Endodermal cell (in vitro differentiated cells): ENCODE data around the gene ARFRP1. TPM values are rescaled to one million over a fixed set of nuclear protein-coding genes. Genes with fewer than 3 reads are reported as not detected.

Experiments
- DNase-seq: peaks from one replicate; pipeline ENCODE4 v3.0.0-alpha.2; 2017
- H3K27ac ChIP-seq: 2 replicates; pipeline ENCODE4 v1.5.1; 2013; ENCODE audit warnings: mild to moderate bottlenecking, low read depth, low read length, moderate library complexity
- H3K27me3 ChIP-seq: 2 replicates; pipeline ENCODE4 v1.6.1; 2013; ENCODE audit warnings: mild to moderate bottlenecking, low read length, moderate library complexity; ENCODE audit not compliant: insufficient read depth, control insufficient read depth, poor library complexity, severe bottlenecking
- H3K36me3 ChIP-seq: 2 replicates; pipeline ENCODE4 v1.7.0; 2013; ENCODE audit warnings: mild to moderate bottlenecking, low read length, moderate library complexity; ENCODE audit not compliant: control insufficient read depth, insufficient read depth
- H3K4me1 ChIP-seq: one replicate; pipeline ENCODE4 v1.7.0; 2013; ENCODE audit warnings: low read length; ENCODE audit not compliant: control insufficient read depth, insufficient read depth
- H3K4me3 ChIP-seq: 2 replicates; pipeline ENCODE4 v1.5.1; 2013; ENCODE audit warnings: mild to moderate bottlenecking, low read length, moderate library complexity
- H3K9ac ChIP-seq: 2 replicates; pipeline ENCODE4 v1.6.1; 2013; ENCODE audit warnings: mild to moderate bottlenecking, low read length, moderate library complexity; ENCODE audit not compliant: poor library complexity, severe bottlenecking; ENCODE audit errors: extremely low read depth
- H3K9me3 ChIP-seq: 2 replicates; pipeline ENCODE4 v1.6.1; 2013; ENCODE audit warnings: mild to moderate bottlenecking, low read length, moderate library complexity; ENCODE audit not compliant: control insufficient read depth
- H3K27ac Mint-ChIP-seq: 2 replicates; pipeline ENCODE4 v1.8.0; 2020; ENCODE audit warnings: mixed read lengths
- H3K27me3 Mint-ChIP-seq: 2 replicates; pipeline ENCODE4 v1.8.0; 2021; ENCODE audit warnings: mild to moderate bottlenecking, mixed read lengths; ENCODE audit not compliant: insufficient read depth
- H3K36me3 Mint-ChIP-seq: 2 replicates; pipeline ENCODE4 v1.8.0; 2020; ENCODE audit warnings: low read depth, mixed read lengths
- H3K4me1 Mint-ChIP-seq: 2 replicates; pipeline ENCODE4 v1.8.0; 2020; ENCODE audit warnings: mixed read lengths
- H3K4me3 Mint-ChIP-seq: 2 replicates; pipeline ENCODE4 v1.8.0; 2020; ENCODE audit warnings: mild to moderate bottlenecking, moderate library complexity, mixed read lengths
- H3K9me3 Mint-ChIP-seq: 2 replicates; pipeline ENCODE4 v1.8.0; 2020; ENCODE audit warnings: mild to moderate bottlenecking, mixed read lengths
- WGBS, 2 experiments: methylation state at CpG; one replicate each; pipeline versions ENCODE4 v1.1.5 to v1.1.7; 2013; ENCODE audit warnings: missing lambda C conversion rate in 2 of 2, mixed read lengths in 1 of 2; ENCODE audit not compliant: insufficient coverage in 1 of 2, insufficient read length in 1 of 2; 5-methylcytosine and 5-hydroxymethylcytosine counted together
- total RNA-seq, 2 donors: library from RNA; stranded (reverse); fragmentation: NEBNext Ultra II Directional in 1 of 2; extraction: Animal tissue kit (Norgen Biotek cat#: 25700) in 1 of 2; gene quantifications; 2 replicates in 1 of 2; 3 replicates in 1 of 2; pipeline ENCODE4 v1.2.1, GENCODE V29; 2021
- TF ChIP-seq, protein P1 (sequence below): fragments of 200-600 bp; sonication (generic); conservative IDR thresholded peaks from 2 replicates; pipeline ENCODE4 v1.5.0; 2021; ENCODE audit warnings: antibody characterized with exemption, mild to moderate bottlenecking

ARFRP1 gene
- total RNA-seq, 2 donors from 2014 or later: 41.6 to 46.2 TPM

DNA sequence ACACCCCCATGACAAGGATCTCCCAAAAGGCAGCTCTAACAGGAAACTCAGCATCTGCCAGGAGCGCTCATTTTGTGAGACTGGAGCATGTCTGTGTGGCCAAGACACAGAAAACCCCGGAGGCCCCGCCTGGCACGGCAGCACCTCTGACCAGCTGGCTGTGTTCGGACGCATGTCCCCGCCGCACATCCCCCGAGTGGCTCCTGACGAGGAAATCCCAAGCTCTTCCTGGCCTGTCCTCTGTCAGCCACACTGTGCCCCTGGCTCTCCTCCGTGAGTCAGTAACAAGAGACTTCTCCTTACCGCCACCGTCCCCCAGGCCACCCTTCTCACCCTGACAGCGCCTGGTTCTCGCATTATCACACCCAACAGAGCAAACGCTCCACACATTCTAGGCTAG is 46.2 kb upstream of the ARFRP1 start:
- 81 to 84% methylated on average over 5 to 15 of the region's 16 CpGs for WGBS, 2 experiments

GRCh38 chr20:63753381-63753780 is 45.6 kb upstream of the ARFRP1 start:
- Histone ChIP-seq H3K4me3 (no peak overlapping the region), H3K9ac (no peak overlapping the region), H3K27me3 (no peaks in the 10 kb centered on the region), H3K9me3 (no peaks in the 10 kb centered on the region), H3K27ac (no peak overlapping the region), H3K36me3 (peaks cover 12% of the 10 kb centered on the region), H3K4me1 (no peaks in the 10 kb centered on the region)
- 89 to 94% methylated on average over 10 to 13 of the region's 13 CpGs for WGBS, 2 experiments
- H3K4me3 Mint-ChIP-seq: no peak overlapping the region
- H3K9me3 Mint-ChIP-seq: peaks cover under 1% of the 10 kb centered on the region
- H3K27me3 Mint-ChIP-seq: no peaks in the 10 kb centered on the region
- no peak overlapping the region for H3K27ac Mint-ChIP-seq
- no peak for DNase-seq
- peaks cover 6% of the 10 kb centered on the region for H3K4me1 Mint-ChIP-seq
- H3K36me3 Mint-ChIP-seq: peaks cover 12% of the 10 kb centered on the region
- TF ChIP-seq, protein P1, sequence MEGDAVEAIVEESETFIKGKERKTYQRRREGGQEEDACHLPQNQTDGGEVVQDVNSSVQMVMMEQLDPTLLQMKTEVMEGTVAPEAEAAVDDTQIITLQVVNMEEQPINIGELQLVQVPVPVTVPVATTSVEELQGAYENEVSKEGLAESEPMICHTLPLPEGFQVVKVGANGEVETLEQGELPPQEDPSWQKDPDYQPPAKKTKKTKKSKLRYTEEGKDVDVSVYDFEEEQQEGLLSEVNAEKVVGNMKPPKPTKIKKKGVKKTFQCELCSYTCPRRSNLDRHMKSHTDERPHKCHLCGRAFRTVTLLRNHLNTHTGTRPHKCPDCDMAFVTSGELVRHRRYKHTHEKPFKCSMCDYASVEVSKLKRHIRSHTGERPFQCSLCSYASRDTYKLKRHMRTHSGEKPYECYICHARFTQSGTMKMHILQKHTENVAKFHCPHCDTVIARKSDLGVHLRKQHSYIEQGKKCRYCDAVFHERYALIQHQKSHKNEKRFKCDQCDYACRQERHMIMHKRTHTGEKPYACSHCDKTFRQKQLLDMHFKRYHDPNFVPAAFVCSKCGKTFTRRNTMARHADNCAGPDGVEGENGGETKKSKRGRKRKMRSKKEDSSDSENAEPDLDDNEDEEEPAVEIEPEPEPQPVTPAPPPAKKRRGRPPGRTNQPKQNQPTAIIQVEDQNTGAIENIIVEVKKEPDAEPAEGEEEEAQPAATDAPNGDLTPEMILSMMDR: no peak

More for the DNA sequence above, 46.2 kb upstream of the ARFRP1 start:
- H3K27ac Mint-ChIP-seq: no peak overlapping the region
- Histone ChIP-seq H3K36me3 (peaks cover 12% of the 10 kb centered on the region), H3K9ac (no peak overlapping the region), H3K9me3 (no peaks in the 10 kb centered on the region), H3K4me3 (no peak overlapping the region), H3K27me3 (no peaks in the 10 kb centered on the region), H3K4me1 (no peaks in the 10 kb centered on the region), H3K27ac (no peak overlapping the region)
- DNase-seq: no peak
- H3K9me3 Mint-ChIP-seq: peaks cover 2% of the 10 kb centered on the region
- no peak overlapping the region for H3K4me3 Mint-ChIP-seq
- no peaks in the 10 kb centered on the region for H3K27me3 Mint-ChIP-seq
- TF ChIP-seq, protein P1: no peak
- H3K36me3 Mint-ChIP-seq: peaks cover 13% of the 10 kb centered on the region
- H3K4me1 Mint-ChIP-seq: peaks cover 6% of the 10 kb centered on the region

GRCh38 chr20:63752411-63753101 is 44.8 kb upstream of the ARFRP1 start:
- Histone ChIP-seq H3K27ac (no peak overlapping the region), H3K4me3 (no peak overlapping the region), H3K9me3 (no peaks in the 10 kb centered on the region), H3K9ac (no peak overlapping the region), H3K27me3 (no peaks in the 10 kb centered on the region), H3K36me3 (peaks cover 12% of the 10 kb centered on the region), H3K4me1 (no peaks in the 10 kb centered on the region)
- TF ChIP-seq, protein P1: peak; percentile 33
- Mint-ChIP-seq H3K27me3 (no peaks in the 10 kb centered on the region), H3K4me1 (peaks cover 6% of the 10 kb centered on the region), H3K27ac (no peak overlapping the region), H3K9me3 (no peaks in the 10 kb centered on the region), H3K4me3 (no peak overlapping the region), H3K36me3 (peaks cover 9% of the 10 kb centered on the region)
- 92 to 99% methylated on average over 28 to 50 of the region's 50 CpGs for WGBS, 2 experiments
- DNase-seq: peak; percentile 67
